ENCODE data around the gene FAM170B. TPM values are rescaled to one million over a fixed set of nuclear protein-coding genes. Genes with fewer than 3 reads are reported as not detected.
A peak's percentile ranks its signal among the peaks of the same experiment; 100 is the strongest.

Gene FAM170B
- total and polyA plus RNA-seq, 2 experiments from 2014 or later = not detected

DNA sequence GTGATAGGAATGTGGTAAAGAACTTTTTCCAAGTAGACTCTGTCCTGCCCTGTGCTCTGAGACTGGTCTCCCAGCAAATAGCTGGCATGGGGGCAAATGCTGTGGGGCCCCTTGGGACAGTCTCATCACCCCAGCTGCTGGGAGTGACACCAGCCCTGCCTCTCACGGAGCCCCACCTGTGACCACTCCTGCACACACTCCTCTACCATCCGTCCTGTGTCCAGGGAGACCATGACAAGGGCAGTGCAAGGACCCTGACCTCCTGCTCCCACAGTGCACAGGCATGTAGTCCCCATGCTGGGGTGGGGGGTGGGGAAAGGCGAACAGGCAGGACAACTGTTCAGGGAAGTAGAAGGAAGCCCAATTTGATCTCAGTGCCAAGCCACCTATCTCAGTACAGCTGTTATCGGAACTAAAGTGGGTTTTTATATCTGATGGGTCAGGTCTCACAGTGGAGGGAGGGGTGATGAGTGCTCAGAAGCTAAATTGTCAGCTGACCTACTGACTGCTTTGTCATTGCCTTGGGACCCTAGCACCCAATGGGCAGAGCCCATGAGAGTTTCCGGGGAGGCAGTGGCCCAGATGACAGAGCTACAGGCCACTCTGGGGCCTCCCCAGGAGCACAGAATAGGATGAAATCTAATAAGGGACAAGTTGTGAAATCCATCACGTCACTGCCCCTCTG is 43.0 kb downstream of the FAM170B start:
- H3K9me2 ChIP-seq (ENCODE audit: insufficient read depth) = no peaks in the 10 kb centered on the region
- H3K27ac ChIP-seq = no peak overlapping the region
- no peak overlapping the region for H3K4me2 ChIP-seq (ENCODE audit: unreplicated experiment)
- no peak for DNase-seq
- TF ChIP-seq EZH2phosphoT487 (IDR thresholded peaks at IDR 0.05; ENCODE audit: insufficient read depth, low read depth) (no peak), EZH2 (IDR thresholded peaks at IDR 0.05; ENCODE audit: insufficient read depth, poor library complexity, severe bottlenecking) (no peak)
- no peak overlapping the region for H2AFZ ChIP-seq
- no peaks in the 10 kb centered on the region for H3F3A ChIP-seq (ENCODE audit: insufficient read depth)
- no peaks in the 10 kb centered on the region for H4K20me1 ChIP-seq (ENCODE audit: insufficient read depth)
- H3K79me2 ChIP-seq (ENCODE audit: insufficient read depth) = no peaks in the 10 kb centered on the region
- no peaks in the 10 kb centered on the region for H3K27me3 ChIP-seq (replicated peaks; ENCODE audit: insufficient read depth)
- no peak overlapping the region for H3K4me3 ChIP-seq
- H3K9ac ChIP-seq = no peak overlapping the region
- no peaks in the 10 kb centered on the region for H3K9me3 ChIP-seq (ENCODE audit: low read depth)
- in situ Hi-C loops (cut with MboI) = no loop called here
- peaks cover 4% of the 10 kb centered on the region for H3K36me3 ChIP-seq (ENCODE audit: low read depth)
- WGBS, 2 experiments (ENCODE audit: low coverage in 1 of 2, low lambda C conversion rate in 2 of 2, missing lambda C conversion rate in 2 of 2) = 90 to 97% methylated on average over 6 of the region's 6 CpGs
- H3K4me1 ChIP-seq (ENCODE audit: insufficient read depth) = no peaks in the 10 kb centered on the region; the same call in 1 of the 2 replicates

- H3K9me2 ChIP-seq (ENCODE audit: insufficient read depth) = no peaks in the 10 kb centered on the region
- H4K20me1 ChIP-seq (ENCODE audit: insufficient read depth) = no peaks in the 10 kb centered on the region
- H3K27me3 ChIP-seq (replicated peaks; ENCODE audit: insufficient read depth) = no peaks in the 10 kb centered on the region
- in situ Hi-C loops (cut with MboI) = no loop called here
- H3K9ac ChIP-seq = no peak overlapping the region
- no peak for TF ChIP-seq EZH2 (IDR thresholded peaks at IDR 0.05; ENCODE audit: insufficient read depth, poor library complexity, severe bottlenecking)
- no peak for TF ChIP-seq EZH2phosphoT487 (IDR thresholded peaks at IDR 0.05; ENCODE audit: insufficient read depth, low read depth)
- no peaks in the 10 kb centered on the region for H3K9me3 ChIP-seq (ENCODE audit: low read depth)
- no peaks in the 10 kb centered on the region; the same call in 1 of the 2 replicates for H3K4me1 ChIP-seq (ENCODE audit: insufficient read depth)
- 5 to 17% methylated on average over 1 of the region's 1 CpG for WGBS, 2 experiments (ENCODE audit: low coverage in 1 of 2, low lambda C conversion rate in 2 of 2, missing lambda C conversion rate in 2 of 2)
- no peak overlapping the region for H3K4me2 ChIP-seq (ENCODE audit: unreplicated experiment)
- H2AFZ ChIP-seq = no peak overlapping the region
- no peak overlapping the region for H3K4me3 ChIP-seq
- H3K27ac ChIP-seq = no peak overlapping the region
- no peaks in the 10 kb centered on the region for H3F3A ChIP-seq (ENCODE audit: insufficient read depth)
- H3K36me3 ChIP-seq (ENCODE audit: low read depth) = peaks cover 4% of the 10 kb centered on the region
- DNase-seq = no peak
- no peaks in the 10 kb centered on the region for H3K79me2 ChIP-seq (ENCODE audit: insufficient read depth)
Observed at GRCh38 chr10:49090189-49090575, 43.6 kb downstream of the FAM170B start.

DNA sequence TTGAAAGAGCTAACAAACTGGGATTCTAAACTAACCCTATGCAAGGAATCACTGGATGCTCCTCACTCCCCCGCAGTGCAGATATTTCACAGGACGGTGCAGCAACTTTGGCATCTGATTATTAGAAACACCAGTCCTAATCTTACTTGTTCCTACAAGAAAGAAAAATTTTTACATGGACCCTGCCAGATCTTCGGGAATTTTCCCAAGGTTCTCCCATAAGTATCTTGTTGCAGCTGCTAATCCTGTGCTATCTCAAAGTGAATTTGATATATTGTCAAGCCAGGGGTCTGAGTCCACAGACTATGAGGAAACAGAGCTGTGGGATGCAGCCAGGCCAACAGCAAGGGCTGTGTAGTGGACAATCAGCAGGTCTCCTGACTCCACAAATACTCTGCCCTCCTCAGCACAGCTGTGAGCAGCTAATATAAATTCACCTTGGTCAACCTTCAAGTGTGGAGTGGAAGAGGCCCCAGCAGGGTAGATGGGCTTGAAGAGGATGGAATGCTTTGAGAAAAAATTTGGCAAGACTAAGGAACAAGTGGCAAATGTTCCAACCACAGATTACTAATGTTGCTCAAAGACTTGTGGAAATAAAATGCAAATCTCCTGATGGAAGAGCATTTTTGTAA is 44.1 kb downstream of the FAM170B start:
- in situ Hi-C loops (cut with MboI) = no loop called here
- DNase-seq = peak; percentile 55
- Histone ChIP-seq H3K9me3 (ENCODE audit: low read depth) (no peaks in the 10 kb centered on the region), H3K9me2 (ENCODE audit: insufficient read depth) (no peaks in the 10 kb centered on the region), H3K4me2 (ENCODE audit: unreplicated experiment) (no peak overlapping the region), H2AFZ (no peak overlapping the region), H3K4me1 (ENCODE audit: insufficient read depth) (no peaks in the 10 kb centered on the region; the same call in 1 of the 2 replicates), H3F3A (ENCODE audit: insufficient read depth) (no peaks in the 10 kb centered on the region), H3K9ac (no peak overlapping the region), H4K20me1 (ENCODE audit: insufficient read depth) (no peaks in the 10 kb centered on the region), H3K36me3 (ENCODE audit: low read depth) (peaks cover 4% of the 10 kb centered on the region), H3K27ac (no peak overlapping the region), H3K79me2 (ENCODE audit: insufficient read depth) (no peaks in the 10 kb centered on the region), H3K27me3 (replicated peaks; ENCODE audit: insufficient read depth) (no peaks in the 10 kb centered on the region), H3K4me3 (no peak overlapping the region)
- 41 to 44% methylated on average over 3 of the region's 3 CpGs for WGBS, 2 experiments (ENCODE audit: low coverage in 1 of 2, low lambda C conversion rate in 2 of 2, missing lambda C conversion rate in 2 of 2)
- TF ChIP-seq EZH2 (IDR thresholded peaks at IDR 0.05; ENCODE audit: insufficient read depth, poor library complexity, severe bottlenecking) = no peak
- no peak for TF ChIP-seq EZH2phosphoT487 (IDR thresholded peaks at IDR 0.05; ENCODE audit: insufficient read depth, low read depth)

GRCh38 chr10:49089152-49089551 is 44.7 kb downstream of the FAM170B start:
- H4K20me1 ChIP-seq (ENCODE audit: insufficient read depth) = no peaks in the 10 kb centered on the region
- no peak overlapping the region for H3K4me2 ChIP-seq (ENCODE audit: unreplicated experiment)
- H3K9me3 ChIP-seq (ENCODE audit: low read depth) = no peaks in the 10 kb centered on the region
- H3K9ac ChIP-seq = no peak overlapping the region
- H3F3A ChIP-seq (ENCODE audit: insufficient read depth) = no peaks in the 10 kb centered on the region
- H3K27ac ChIP-seq = no peak overlapping the region
- peaks cover 4% of the 10 kb centered on the region for H3K36me3 ChIP-seq (ENCODE audit: low read depth)
- no peaks in the 10 kb centered on the region; the same call in 1 of the 2 replicates for H3K4me1 ChIP-seq (ENCODE audit: insufficient read depth)
- no peaks in the 10 kb centered on the region for H3K79me2 ChIP-seq (ENCODE audit: insufficient read depth)
- DNase-seq = no peak
- WGBS, 2 experiments (ENCODE audit: low coverage in 1 of 2, low lambda C conversion rate in 2 of 2, missing lambda C conversion rate in 2 of 2) = 96 to 98% methylated on average over 2 of the region's 2 CpGs
- H2AFZ ChIP-seq = no peak overlapping the region
- no peaks in the 10 kb centered on the region for H3K9me2 ChIP-seq (ENCODE audit: insufficient read depth)
- H3K27me3 ChIP-seq (replicated peaks; ENCODE audit: insufficient read depth) = no peaks in the 10 kb centered on the region
- no peak overlapping the region for H3K4me3 ChIP-seq
- in situ Hi-C loops (cut with MboI) = no loop called here
- TF ChIP-seq EZH2 (IDR thresholded peaks at IDR 0.05; ENCODE audit: insufficient read depth, poor library complexity, severe bottlenecking) (no peak), EZH2phosphoT487 (IDR thresholded peaks at IDR 0.05; ENCODE audit: insufficient read depth, low read depth) (no peak)
